ENCODE results near the gene CDK11B. TPM values are rescaled to one million over a fixed set of nuclear protein-coding genes. Genes with fewer than 3 reads are reported as not detected.

CDK11B gene
- total and polyA plus RNA-seq, 2 of the 8 experiments (the other 6 are each of a cell fraction or from before 2014, with no cell fraction given) = 11.1 to 31.9 TPM

DNA sequence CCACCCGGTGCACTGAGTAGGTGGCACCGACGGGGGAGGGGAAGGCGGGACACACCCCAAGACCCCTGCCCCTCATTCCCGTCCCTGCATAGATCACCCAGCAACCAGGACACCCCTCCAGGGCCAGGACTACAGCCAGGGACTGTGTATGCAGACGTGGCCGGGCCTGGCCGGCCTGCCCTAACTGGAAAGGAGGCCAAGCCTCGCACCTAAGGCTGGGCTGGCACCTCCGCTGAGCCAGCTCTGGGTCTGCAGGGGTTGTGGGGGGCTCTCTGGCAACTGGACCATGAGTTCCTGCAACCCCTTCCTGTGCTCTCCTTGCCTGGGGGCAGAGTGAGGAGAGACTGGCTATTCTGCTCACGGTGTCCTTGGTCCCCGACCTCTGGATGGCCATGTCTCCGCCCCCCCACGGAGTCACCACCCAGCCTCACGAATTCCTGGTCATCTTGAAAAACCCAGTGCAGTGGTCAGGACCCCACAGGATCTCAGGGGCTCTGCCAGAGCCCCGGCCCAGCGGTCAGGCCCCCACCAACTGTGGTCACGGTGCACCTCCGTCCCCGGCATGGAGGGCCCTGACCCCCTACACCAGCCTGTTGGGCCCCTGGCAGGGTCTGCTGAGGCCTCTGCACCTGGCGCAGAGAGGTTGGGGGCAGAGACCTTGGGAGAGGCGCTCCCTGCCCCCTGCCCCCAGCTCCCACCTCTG is 57.8 kb downstream of the CDK11B start:
- H3K9me3 ChIP-seq (ENCODE audit: insufficient read depth in 2 of 2, low read depth in 1 of 2, low read length in 1 of 2) = no peaks in the 10 kb centered on the region
- H4K8ac ChIP-seq (ENCODE audit: extremely low read depth, insufficient read depth, low read length) = peak overlapping the region; percentile 79
- no peak for DNase-seq (ENCODE audit: low read depth in 1 of 2, low spot score in 2 of 2)
- H3K27ac ChIP-seq (ENCODE audit: low read depth, low read length) = no peak overlapping the region
- no peak overlapping the region for H3K4ac ChIP-seq (replicated peaks; ENCODE audit: insufficient read length, low read depth, low read length)
- H4K20me1 ChIP-seq (replicated peaks in 1 of 2; ENCODE audit: control insufficient read depth in 1 of 2, insufficient read depth in 2 of 2, low read length in 2 of 2) = peaks cover 2 to 6% of the 10 kb centered on the region in 2 experiments
- no peak for FAIRE-seq
- H3K23ac ChIP-seq (ENCODE audit: insufficient read length) = no peak overlapping the region
- no peak overlapping the region for H4K91ac ChIP-seq (replicated peaks; ENCODE audit: insufficient read length, low read length)
- H3K27me3 ChIP-seq (replicated peaks in 1 of 4; ENCODE audit: control insufficient read depth in 3 of 4, extremely low read depth in 1 of 4, insufficient read depth in 3 of 4, low read length in 3 of 4) = peaks cover 13 to 41% (median 34%) of the 10 kb centered on the region in 4 experiments
- WGBS, 2 experiments (ENCODE audit: extremely low coverage in 1 of 2, insufficient coverage in 1 of 2, insufficient read length in 1 of 2, insufficient replicate concordance in 2 of 2, low coverage in 1 of 2, low lambda C conversion rate in 2 of 2, missing lambda C conversion rate in 1 of 2) = 73% methylated on average over 21 of the region's 22 CpGs; no CpG with 5 or more reads in 1 of the 2 experiments
- H3K79me1 ChIP-seq (ENCODE audit: low read depth, low read length) = no peaks in the 10 kb centered on the region
- H3K4me2 ChIP-seq (ENCODE audit: insufficient read depth in 1 of 2, low read depth in 2 of 2, low read length in 2 of 2) = peak overlapping the region; percentile 69 to 98
- no peak overlapping the region for H4K5ac ChIP-seq (ENCODE audit: insufficient read length, low read depth, low read length)
- no peak overlapping the region for H3K18ac ChIP-seq (ENCODE audit: extremely low read depth, low read length)
- no peak overlapping the region for H2BK20ac ChIP-seq (ENCODE audit: low read length)
- H3K79me2 ChIP-seq (ENCODE audit: control insufficient read depth in 1 of 2, insufficient read depth in 2 of 2, low read length in 2 of 2) = no peaks in the 10 kb centered on the region
- peaks cover 0 to 24% (median 18%) of the 10 kb centered on the region in 4 experiments; a peak in 6 of 7 replicates for H3K4me1 ChIP-seq (replicated peaks in 1 of 4; ENCODE audit: control insufficient read depth in 3 of 4, insufficient read depth in 4 of 4, low read length in 3 of 4)
- peak overlapping the region in 2 of 4 experiments; percentile 47 to 75; a peak in 3 of 8 replicates for H3K4me3 ChIP-seq (ENCODE audit: extremely low read depth in 1 of 4, insufficient read depth in 2 of 4, low read depth in 3 of 4, low read length in 4 of 4)
- H3K23me2 ChIP-seq (ENCODE audit: low read depth, low read length) = peaks cover 16% of the 10 kb centered on the region; the same call in 1 of the 2 replicates
- no peak overlapping the region; the same call in 1 of the 2 replicates for H2BK15ac ChIP-seq (ENCODE audit: low read length)
- H2AK5ac ChIP-seq (ENCODE audit: low read depth, low read length) = no peak overlapping the region
- no peak overlapping the region for H3K9ac ChIP-seq (replicated peaks in 1 of 4; ENCODE audit: extremely low read depth in 1 of 4, low read depth in 3 of 4, low read length in 3 of 4)
- no peak overlapping the region for H2BK5ac ChIP-seq (ENCODE audit: low read depth, low read length)
- no peak overlapping the region for H2AFZ ChIP-seq (ENCODE audit: low read length)
- no peak overlapping the region for H3K56ac ChIP-seq (replicated peaks; ENCODE audit: insufficient read length, low read depth, low read length)
- CTCF ChIA-PET (ENCODE audit: partially characterized antibody) = interaction anchor here (0.6 to 1.8 kb wide), 3 partner anchors 15 to 229 kb away, joined by 3 to 4 read pairs (median 3); no protein-coding TSS in a partner anchor
- H2BK120ac ChIP-seq (replicated peaks; ENCODE audit: low read depth, low read length) = no peak overlapping the region
- no peaks in the 10 kb centered on the region for H3K36me3 ChIP-seq (ENCODE audit: control insufficient read depth in 2 of 4, insufficient read depth in 4 of 4, low read length in 3 of 4)
- H3K14ac ChIP-seq (ENCODE audit: insufficient read length) = no peak overlapping the region
- no peak overlapping the region for H2BK12ac ChIP-seq (ENCODE audit: low read depth, low read length)
- POLR2A ChIA-PET (ENCODE audit: partially characterized antibody) = interaction anchor here (0.9 to 2.5 kb wide), 2 partner anchors 14 to 29 kb away, joined by 3 to 14 read pairs; partner anchors contain the start of gene MIB2
- TF ChIP-seq EZH2 (IDR thresholded peaks at IDR 0.05; ENCODE audit: low read depth, low read length, severe bottlenecking) = no peak
- TF ChIP-seq, protein P1, sequence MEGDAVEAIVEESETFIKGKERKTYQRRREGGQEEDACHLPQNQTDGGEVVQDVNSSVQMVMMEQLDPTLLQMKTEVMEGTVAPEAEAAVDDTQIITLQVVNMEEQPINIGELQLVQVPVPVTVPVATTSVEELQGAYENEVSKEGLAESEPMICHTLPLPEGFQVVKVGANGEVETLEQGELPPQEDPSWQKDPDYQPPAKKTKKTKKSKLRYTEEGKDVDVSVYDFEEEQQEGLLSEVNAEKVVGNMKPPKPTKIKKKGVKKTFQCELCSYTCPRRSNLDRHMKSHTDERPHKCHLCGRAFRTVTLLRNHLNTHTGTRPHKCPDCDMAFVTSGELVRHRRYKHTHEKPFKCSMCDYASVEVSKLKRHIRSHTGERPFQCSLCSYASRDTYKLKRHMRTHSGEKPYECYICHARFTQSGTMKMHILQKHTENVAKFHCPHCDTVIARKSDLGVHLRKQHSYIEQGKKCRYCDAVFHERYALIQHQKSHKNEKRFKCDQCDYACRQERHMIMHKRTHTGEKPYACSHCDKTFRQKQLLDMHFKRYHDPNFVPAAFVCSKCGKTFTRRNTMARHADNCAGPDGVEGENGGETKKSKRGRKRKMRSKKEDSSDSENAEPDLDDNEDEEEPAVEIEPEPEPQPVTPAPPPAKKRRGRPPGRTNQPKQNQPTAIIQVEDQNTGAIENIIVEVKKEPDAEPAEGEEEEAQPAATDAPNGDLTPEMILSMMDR (IDR thresholded peaks at IDR 0.05; ENCODE audit: control extremely low read depth in 1 of 3, insufficient read depth in 1 of 3, low read depth in 1 of 3, low read length in 3 of 3) = no peak
- TF ChIP-seq BCL11A (IDR thresholded peaks at IDR 0.05; ENCODE audit: low read depth in 2 of 2, low read length in 2 of 2) = no peak
